GM23338 (cell line): ENCODE results near the gene IPP. TPM values are rescaled to one million over a fixed set of nuclear protein-coding genes. Genes with fewer than 3 reads are reported as not detected.

Experiments used
- ATAC-seq: fragments of 200-7000 bp; cut with Tn5 transposase; 3 replicates; pipeline ENCODE4 v1.9.1; 2020
- DNase-seq: peaks from one replicate; pipeline ENCODE4 v3.0.0-alpha.2; 2015; ENCODE audit warnings: low spot score
- H2AFZ ChIP-seq: fragments of 200-600 bp; sonication (generic); 2 replicates; pipeline ENCODE4 v1.8.0; 2016; ENCODE audit warnings: antibody characterized with exemption, mild to moderate bottlenecking, moderate library complexity
- H3F3A ChIP-seq: fragments of 200-600 bp; sonication (generic); replicated peaks from 2 replicates; pipeline ENCODE4 v1.8.0; 2017; ENCODE audit warnings: antibody characterized with exemption, mixed run types, low read depth
- H3K27ac ChIP-seq: fragments of 200-600 bp; sonication (generic); 2 replicates; pipeline ENCODE4 v1.6.1; 2016; ENCODE audit warnings: low read depth
- H3K27me3 ChIP-seq: fragments of 200-600 bp; sonication (generic); 2 replicates; pipeline ENCODE4 v1.8.0; 2016; ENCODE audit warnings: mild to moderate bottlenecking, mixed run types, moderate library complexity; ENCODE audit not compliant: insufficient read depth
- H3K36me3 ChIP-seq: fragments of 200-600 bp; sonication (generic); 2 replicates; pipeline ENCODE4 v1.8.0; 2016; ENCODE audit warnings: mild to moderate bottlenecking; ENCODE audit not compliant: insufficient read depth
- H3K4me1 ChIP-seq: fragments of 200-600 bp; sonication (generic); 2 replicates; pipeline ENCODE4 v1.8.0; 2016; ENCODE audit warnings: mild to moderate bottlenecking, moderate library complexity; ENCODE audit not compliant: insufficient read depth
- H3K4me2 ChIP-seq: fragments of 200-600 bp; sonication (generic); 2 replicates; pipeline ENCODE4 v1.7.1; 2017; ENCODE audit warnings: mixed run types
- H3K4me3 ChIP-seq: fragments of 200-600 bp; sonication (generic); 2 replicates; pipeline ENCODE4 v1.6.1; 2016; ENCODE audit warnings: mixed run types
- H3K79me2 ChIP-seq: fragments of 200-600 bp; sonication (generic); replicated peaks from 2 replicates; pipeline ENCODE4 v1.8.0; 2017; ENCODE audit warnings: mild to moderate bottlenecking; ENCODE audit not compliant: insufficient read depth
- H3K9me2 ChIP-seq: fragments of 200-600 bp; sonication (generic); 2 replicates; pipeline ENCODE4 v1.8.0; 2017; ENCODE audit not compliant: insufficient read depth
- H4K20me1 ChIP-seq: fragments of 200-600 bp; sonication (generic); replicated peaks from 2 replicates; pipeline ENCODE4 v1.8.0; 2017; ENCODE audit warnings: mild to moderate bottlenecking; ENCODE audit not compliant: insufficient read depth
- H3K27ac Mint-ChIP-seq: 2 replicates; pipeline ENCODE4 v1.8.0; 2020; ENCODE audit warnings: inconsistent platforms, mild to moderate bottlenecking, moderate library complexity, mixed read lengths
- H3K27me3 Mint-ChIP-seq: 3 replicates; pipeline ENCODE4 v1.8.0; 2022; ENCODE audit warnings: low read depth, mild to moderate bottlenecking, moderate library complexity, mixed read lengths, inconsistent platforms; ENCODE audit not compliant: insufficient read depth, poor library complexity
- H3K36me3 Mint-ChIP-seq: 3 replicates; pipeline ENCODE4 v1.8.0; 2021; ENCODE audit warnings: low read depth, mild to moderate bottlenecking, inconsistent platforms, moderate library complexity, mixed read lengths
- H3K4me1 Mint-ChIP-seq: 3 replicates; pipeline ENCODE4 v1.8.0; 2020; ENCODE audit warnings: mild to moderate bottlenecking, inconsistent platforms, mixed read lengths
- H3K4me3 Mint-ChIP-seq: 3 replicates; pipeline ENCODE4 v1.8.0; 2021; ENCODE audit warnings: moderate library complexity, mild to moderate bottlenecking, inconsistent platforms, mixed read lengths
- H3K9me3 Mint-ChIP-seq: 3 replicates; pipeline ENCODE4 v1.8.0; 2020; ENCODE audit warnings: moderate library complexity, mild to moderate bottlenecking, inconsistent platforms, mixed read lengths
- EZH2 ChIP-seq: fragments of 200-600 bp; sonication (generic); IDR thresholded peaks from one replicate; pipeline ENCODE4 v1.8.0; 2017; ENCODE audit warnings: antibody characterized with exemption, mild to moderate bottlenecking, low read depth; ENCODE audit not compliant: unreplicated experiment
- EZH2phosphoT487 ChIP-seq: fragments of 200-600 bp; sonication (generic); IDR thresholded peaks from one replicate; pipeline ENCODE4 v1.8.1; 2018; ENCODE audit warnings: antibody characterized with exemption; ENCODE audit not compliant: unreplicated experiment
- JUNB ChIP-seq: IDR thresholded peaks from one replicate; pipeline ENCODE4 v1.6.1; 2016; ENCODE audit warnings: antibody characterized with exemption; ENCODE audit not compliant: unreplicated experiment
- NANOG ChIP-seq: IDR thresholded peaks from 2 replicates; pipeline ENCODE4 v1.6.1; 2016; ENCODE audit warnings: antibody characterized with exemption, borderline replicate concordance
- POLR2AphosphoS5 ChIP-seq: IDR thresholded peaks from 2 replicates; pipeline ENCODE4 v1.6.1; 2016; ENCODE audit warnings: antibody characterized with exemption, low read depth
- STAT1 ChIP-seq: IDR thresholded peaks from one replicate; pipeline ENCODE4 v1.6.1; 2016; ENCODE audit warnings: antibody characterized with exemption; ENCODE audit not compliant: unreplicated experiment
- ZNF114 ChIP-seq: fragments of 250-450 bp; sonication (Bioruptor Pico); IDR thresholded peaks from 2 replicates; pipeline ENCODE4 v1.5.0; 2020; ENCODE audit warnings: mild to moderate bottlenecking, moderate library complexity
- ZNF331 ChIP-seq: fragments of 250-450 bp; sonication (Bioruptor Pico); IDR thresholded peaks from 2 replicates; pipeline ENCODE4 v1.5.0; 2020; ENCODE audit warnings: low read depth, mild to moderate bottlenecking, moderate library complexity
- polyA plus RNA-seq: library from polyadenylated mRNA; unstranded; fragments of >200 nt; fragmentation: Nextera tagmentation; extraction: Ambion mirVana; gene quantifications from 2 replicates; pipeline ENCODE4 v1.2.1, GENCODE V29; 2016
- total RNA-seq: library from RNA; depleted of rRNA; stranded (reverse); fragments of >200 nt; shearing (Covaris generic); gene quantifications from 2 replicates; pipeline ENCODE4 v1.2.3, GENCODE V29; 2014
- TF ChIP-seq, protein P1 (sequence below), 2 experiments: fragments of 200-600 bp in 1 of 2; sonication (generic) in 1 of 2; conservative IDR thresholded peaks; 2 replicates each; pipeline versions ENCODE4 v1.5.1 to v1.6.1; 2016 to 2017; ENCODE audit warnings: antibody characterized with exemption in 2 of 2, low read depth in 2 of 2, mild to moderate bottlenecking in 2 of 2, moderate library complexity in 1 of 2
- TF ChIP-seq, protein P2 (sequence below): IDR thresholded peaks from 2 replicates; pipeline ENCODE4 v1.6.1; 2016; ENCODE audit warnings: antibody characterized with exemption

IPP gene
- total and polyA plus RNA-seq, 2 experiments from 2014 or later, result 1.8 to 2.8 TPM

- DNase-seq, result peak; percentile 70
- H3K79me2 ChIP-seq, result peaks cover 82% of the 10 kb centered on the region
- peaks cover 6% of the 10 kb centered on the region for H3K36me3 Mint-ChIP-seq
- H3K9me2 ChIP-seq, result no peaks in the 10 kb centered on the region
- H3K4me1 ChIP-seq, result peaks cover 24% of the 10 kb centered on the region
- peak overlapping the region; percentile 69; the same call in 1 of the 2 replicates for H2AFZ ChIP-seq
- peak overlapping the region; percentile 88 for H3K27ac ChIP-seq
- H3F3A ChIP-seq, result no peaks in the 10 kb centered on the region
- peak overlapping the region; percentile 98 for H3K4me3 Mint-ChIP-seq
- H3K4me2 ChIP-seq, result peak overlapping the region; percentile 77
- peaks cover 16% of the 10 kb centered on the region for H4K20me1 ChIP-seq
- ATAC-seq, result peak; percentile 4
- H3K36me3 ChIP-seq, result no peaks in the 10 kb centered on the region
- TF ChIP-seq JUNB, result no peak
- TF ChIP-seq, protein P1, sequence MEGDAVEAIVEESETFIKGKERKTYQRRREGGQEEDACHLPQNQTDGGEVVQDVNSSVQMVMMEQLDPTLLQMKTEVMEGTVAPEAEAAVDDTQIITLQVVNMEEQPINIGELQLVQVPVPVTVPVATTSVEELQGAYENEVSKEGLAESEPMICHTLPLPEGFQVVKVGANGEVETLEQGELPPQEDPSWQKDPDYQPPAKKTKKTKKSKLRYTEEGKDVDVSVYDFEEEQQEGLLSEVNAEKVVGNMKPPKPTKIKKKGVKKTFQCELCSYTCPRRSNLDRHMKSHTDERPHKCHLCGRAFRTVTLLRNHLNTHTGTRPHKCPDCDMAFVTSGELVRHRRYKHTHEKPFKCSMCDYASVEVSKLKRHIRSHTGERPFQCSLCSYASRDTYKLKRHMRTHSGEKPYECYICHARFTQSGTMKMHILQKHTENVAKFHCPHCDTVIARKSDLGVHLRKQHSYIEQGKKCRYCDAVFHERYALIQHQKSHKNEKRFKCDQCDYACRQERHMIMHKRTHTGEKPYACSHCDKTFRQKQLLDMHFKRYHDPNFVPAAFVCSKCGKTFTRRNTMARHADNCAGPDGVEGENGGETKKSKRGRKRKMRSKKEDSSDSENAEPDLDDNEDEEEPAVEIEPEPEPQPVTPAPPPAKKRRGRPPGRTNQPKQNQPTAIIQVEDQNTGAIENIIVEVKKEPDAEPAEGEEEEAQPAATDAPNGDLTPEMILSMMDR (conservative IDR thresholded peaks at IDR 0.05; ENCODE audit: low read depth in 2 of 2), result 0 out of 4 replicates have a peak, but pooled peaks of 1 of the 2 experiments have one; percentile 10
- no peaks in the 10 kb centered on the region; the same call in 2 of the 3 replicates for H3K9me3 Mint-ChIP-seq
- H3K4me1 Mint-ChIP-seq, result peaks cover 34% of the 10 kb centered on the region
- H3K27ac Mint-ChIP-seq, result peak overlapping the region; percentile 100
- H3K27me3 ChIP-seq, result no peaks in the 10 kb centered on the region
- peaks cover 15% of the 10 kb centered on the region for H3K27me3 Mint-ChIP-seq
- peak overlapping the region; percentile 81 for H3K4me3 ChIP-seq
Measured at GRCh38 chr1:45686015-45686287, 64.5 kb downstream of the IPP start.

DNA sequence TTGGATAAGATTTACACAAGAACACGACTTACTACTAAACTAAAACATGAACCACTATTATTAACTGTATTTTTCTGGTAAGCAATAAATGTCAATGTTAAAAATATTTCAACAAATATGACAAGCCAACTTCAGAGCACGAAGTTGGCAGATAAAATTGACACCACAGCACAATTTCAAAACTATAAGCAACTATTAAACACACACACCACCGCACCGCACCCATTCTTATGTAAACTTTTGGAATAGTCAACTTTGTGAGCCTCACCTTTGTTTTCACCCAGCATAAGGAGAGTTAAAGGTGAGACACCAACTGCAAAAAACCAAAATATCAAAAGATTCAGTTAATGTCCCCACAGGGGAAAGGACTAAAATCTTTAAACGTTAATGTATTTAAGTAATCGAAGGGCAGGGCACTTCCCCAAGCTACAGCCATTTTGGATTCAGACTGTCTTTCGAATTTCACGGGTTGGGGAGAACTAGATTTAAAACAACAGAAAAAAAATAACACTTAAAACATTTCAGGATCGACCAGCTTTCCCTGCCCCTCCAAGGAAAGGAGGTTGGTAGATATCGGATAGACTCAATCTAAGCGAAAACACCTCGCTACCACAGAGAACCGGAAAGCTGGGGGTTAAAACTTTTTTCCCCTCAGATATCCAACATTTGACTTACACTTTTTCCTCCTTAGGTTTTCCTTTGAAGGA, 65.0 kb downstream of the IPP start:
- H3K4me3 Mint-ChIP-seq, result peak overlapping the region; percentile 98
- peak overlapping the region; percentile 81 for H3K4me3 ChIP-seq
- H3K27ac Mint-ChIP-seq, result peak overlapping the region; percentile 100
- no peak for ATAC-seq
- peaks cover 5% of the 10 kb centered on the region for H3K36me3 Mint-ChIP-seq
- H3K4me2 ChIP-seq, result peak overlapping the region; percentile 77
- H3K36me3 ChIP-seq, result no peaks in the 10 kb centered on the region
- H3F3A ChIP-seq, result no peaks in the 10 kb centered on the region
- peaks cover 17% of the 10 kb centered on the region for H4K20me1 ChIP-seq
- H3K27ac ChIP-seq, result peak overlapping the region; percentile 88
- peak overlapping the region; percentile 69; the same call in 1 of the 2 replicates for H2AFZ ChIP-seq
- H3K9me2 ChIP-seq, result no peaks in the 10 kb centered on the region
- H3K4me1 Mint-ChIP-seq, result peaks cover 39% of the 10 kb centered on the region
- peaks cover 29% of the 10 kb centered on the region for H3K4me1 ChIP-seq
- H3K79me2 ChIP-seq, result peaks cover 82% of the 10 kb centered on the region
- no peaks in the 10 kb centered on the region; the same call in 2 of the 3 replicates for H3K9me3 Mint-ChIP-seq
- H3K27me3 ChIP-seq, result no peaks in the 10 kb centered on the region
- peak; percentile 22 for DNase-seq
- H3K27me3 Mint-ChIP-seq, result peaks cover 15% of the 10 kb centered on the region
- TF ChIP-seq, protein P1 (conservative IDR thresholded peaks at IDR 0.05; ENCODE audit: low read depth in 2 of 2), result no peak
- TF ChIP-seq, protein P2, sequence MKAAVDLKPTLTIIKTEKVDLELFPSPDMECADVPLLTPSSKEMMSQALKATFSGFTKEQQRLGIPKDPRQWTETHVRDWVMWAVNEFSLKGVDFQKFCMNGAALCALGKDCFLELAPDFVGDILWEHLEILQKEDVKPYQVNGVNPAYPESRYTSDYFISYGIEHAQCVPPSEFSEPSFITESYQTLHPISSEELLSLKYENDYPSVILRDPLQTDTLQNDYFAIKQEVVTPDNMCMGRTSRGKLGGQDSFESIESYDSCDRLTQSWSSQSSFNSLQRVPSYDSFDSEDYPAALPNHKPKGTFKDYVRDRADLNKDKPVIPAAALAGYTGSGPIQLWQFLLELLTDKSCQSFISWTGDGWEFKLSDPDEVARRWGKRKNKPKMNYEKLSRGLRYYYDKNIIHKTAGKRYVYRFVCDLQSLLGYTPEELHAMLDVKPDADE, result no peak
- TF ChIP-seq POLR2AphosphoS5 (no peak), STAT1 (no peak), EZH2phosphoT487 (no peak), EZH2 (no peak), ZNF114 (no peak), ZNF331 (CRISPR knock-in tag) (no peak), NANOG (no peak)
